ENCODE measurements around the gene FKBP2.

The FKBP2 gene

DNA sequence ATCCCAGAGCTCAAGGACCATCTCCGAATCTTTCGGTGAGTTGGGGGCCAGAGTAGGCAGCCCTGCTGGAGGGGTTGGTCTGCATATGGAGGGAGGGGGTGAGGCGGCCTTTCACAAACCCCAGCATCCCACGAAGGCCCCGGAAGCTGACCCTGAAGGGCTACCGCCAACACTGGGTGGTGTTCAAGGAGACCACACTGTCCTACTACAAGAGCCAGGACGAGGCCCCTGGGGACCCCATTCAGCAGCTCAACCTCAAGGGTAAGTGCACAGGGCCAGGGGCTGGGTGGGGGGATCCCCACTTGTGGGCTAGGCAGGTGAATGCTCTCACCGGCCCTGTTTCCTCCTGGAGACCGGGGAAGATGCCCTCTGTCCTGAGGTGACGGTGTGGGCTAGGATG is 21.1 kb upstream of the FKBP2 start:
- DNase-seq, result no peak

DNA sequence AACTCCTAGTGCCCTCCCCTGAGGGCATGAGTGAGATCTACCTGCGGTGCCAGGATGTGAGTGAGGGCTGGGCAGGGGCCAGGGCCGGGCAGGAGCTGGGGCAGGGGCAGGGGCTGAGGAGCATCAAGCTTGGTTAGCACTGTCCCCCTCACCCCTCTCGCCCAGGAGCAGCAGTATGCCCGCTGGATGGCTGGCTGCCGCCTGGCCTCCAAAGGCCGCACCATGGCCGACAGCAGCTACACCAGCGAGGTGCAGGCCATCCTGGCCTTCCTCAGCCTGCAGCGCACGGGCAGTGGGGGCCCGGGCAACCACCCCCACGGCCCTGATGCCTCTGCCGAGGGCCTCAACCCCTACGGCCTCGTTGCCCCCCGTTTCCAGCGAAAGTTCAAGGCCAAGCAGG is 20.6 kb upstream of the FKBP2 start:
- no peak for DNase-seq

DNA sequence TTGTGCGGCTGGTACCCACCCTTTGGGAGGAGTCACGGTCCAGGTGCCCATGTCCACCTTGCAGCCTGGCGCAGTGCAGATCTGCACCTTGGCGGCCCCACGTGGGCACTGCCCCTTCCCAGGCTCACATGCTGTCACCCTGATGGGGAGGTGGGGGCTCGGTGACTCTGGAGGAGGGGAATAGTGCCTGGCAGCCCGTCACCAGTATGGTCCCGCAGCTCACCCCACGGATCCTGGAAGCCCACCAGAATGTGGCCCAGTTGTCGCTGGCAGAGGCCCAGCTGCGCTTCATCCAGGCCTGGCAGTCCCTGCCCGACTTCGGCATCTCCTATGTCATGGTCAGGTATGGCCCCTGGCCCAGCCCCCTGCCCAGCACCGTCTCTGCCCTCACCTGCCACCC is 20.1 kb upstream of the FKBP2 start:
- no peak for DNase-seq

DNA sequence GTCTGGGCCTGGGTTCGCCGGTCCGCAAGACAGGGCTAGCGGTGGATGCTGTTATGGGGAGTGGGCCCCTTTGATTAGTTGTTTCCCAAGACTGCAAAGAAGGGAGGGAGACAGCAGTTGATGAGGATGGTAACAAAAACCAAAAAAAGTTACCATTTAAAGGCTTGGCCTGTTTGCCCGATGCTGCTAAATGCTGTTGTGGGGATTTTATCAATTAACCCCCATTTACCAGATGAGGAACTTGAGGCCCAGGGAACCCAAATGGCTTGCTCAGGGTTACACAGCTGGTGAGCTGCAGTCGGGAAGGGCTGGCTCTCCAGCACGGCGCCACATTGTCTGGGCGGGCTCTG is 18.3 kb upstream of the FKBP2 start:
- DNase-seq, result no peak

DNA sequence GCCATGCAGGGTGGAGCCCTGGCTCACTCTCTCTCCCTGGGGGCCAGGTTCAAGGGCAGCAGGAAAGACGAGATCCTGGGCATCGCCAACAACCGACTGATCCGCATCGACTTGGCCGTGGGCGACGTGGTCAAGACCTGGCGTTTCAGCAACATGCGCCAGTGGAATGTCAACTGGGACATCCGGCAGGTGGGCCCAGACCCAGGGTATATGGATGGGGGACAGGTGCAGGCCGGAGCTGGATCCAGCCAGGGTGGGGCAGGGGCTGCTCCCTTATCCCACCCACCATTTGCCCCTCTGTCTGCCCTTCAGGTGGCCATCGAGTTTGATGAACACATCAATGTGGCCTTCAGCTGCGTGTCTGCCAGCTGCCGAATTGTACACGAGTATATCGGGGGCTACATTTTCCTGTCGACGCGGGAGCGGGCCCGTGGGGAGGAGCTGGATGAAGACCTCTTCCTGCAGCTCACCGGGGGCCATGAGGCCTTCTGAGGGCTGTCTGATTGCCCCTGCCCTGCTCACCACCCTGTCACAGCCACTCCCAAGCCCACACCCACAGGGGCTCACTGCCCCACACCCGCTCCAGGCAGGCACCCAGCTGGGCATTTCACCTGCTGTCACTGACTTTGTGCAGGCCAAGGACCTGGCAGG is 17.8 kb upstream of the FKBP2 start:
- peak; percentile 22 for DNase-seq

DNA sequence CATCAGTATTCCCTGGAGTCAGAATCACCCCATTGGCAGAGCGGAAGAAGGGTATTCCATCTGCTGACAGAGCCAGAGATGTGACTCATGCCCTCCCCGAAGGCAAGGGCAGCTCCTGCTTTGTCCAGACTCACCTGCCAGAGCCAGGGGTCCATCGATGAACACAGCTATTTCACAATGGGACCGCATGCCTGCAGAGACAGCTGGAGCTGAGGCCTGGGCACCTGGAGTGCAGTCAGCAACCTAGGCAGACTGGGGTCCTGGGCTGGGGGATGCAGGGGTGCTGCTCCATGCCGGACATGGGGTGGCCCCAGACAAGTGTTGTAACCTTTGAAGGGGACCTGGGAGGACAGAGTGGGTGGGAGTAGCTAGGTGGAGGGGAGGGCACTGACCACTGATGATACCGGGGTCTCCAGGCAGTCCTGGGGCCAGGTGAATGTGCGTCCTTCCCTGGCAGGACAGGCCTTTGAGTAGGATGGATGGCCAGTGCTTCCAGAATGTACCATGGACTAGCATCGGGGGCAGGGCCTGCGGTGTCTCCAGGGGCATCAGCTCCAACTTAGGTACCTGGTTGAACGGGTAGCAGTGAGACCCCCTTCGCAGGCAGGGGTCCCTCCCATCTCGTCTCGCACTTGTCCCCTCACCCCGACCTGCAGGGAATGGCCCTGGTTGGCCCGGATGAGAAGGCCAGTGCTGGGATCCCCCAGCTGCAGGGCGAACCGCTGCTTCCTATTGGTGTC is 16.6 kb upstream of the FKBP2 start:
- no peak for DNase-seq

DNA sequence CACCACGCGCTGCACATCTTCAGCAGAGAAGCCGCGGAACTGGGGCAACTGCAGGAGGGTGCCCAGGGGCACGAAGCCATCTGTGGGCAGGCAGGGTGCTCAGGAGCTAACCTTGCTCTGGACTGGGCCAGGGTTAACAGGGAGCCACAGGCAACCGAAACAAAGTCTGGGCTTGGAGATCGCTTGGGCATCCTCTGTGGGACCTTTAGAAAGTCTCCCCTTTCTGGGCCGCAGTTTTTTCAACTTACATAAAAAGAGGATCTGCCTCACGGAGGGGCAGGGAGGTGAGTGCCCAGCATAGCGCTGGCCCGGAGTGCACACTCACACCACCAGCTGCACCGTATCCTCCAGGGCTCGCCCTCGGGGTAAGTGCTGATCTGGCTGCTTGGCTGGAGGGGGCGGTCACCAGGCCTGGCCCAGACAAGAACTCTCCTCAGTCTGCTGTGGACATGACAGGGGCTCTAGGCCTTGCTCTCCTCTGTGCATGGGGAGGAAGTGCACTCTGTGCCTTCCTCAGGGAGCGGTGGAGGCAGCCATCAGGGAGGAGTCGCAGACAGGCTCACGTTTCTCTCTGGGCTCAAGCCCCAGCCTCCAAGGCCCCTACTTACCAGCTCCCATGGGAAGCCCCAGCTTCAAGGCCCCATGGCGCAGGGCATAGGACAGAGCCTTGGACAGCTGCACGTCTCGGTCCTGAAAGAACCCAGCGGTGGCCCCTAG is 15.8 kb upstream of the FKBP2 start:
- no peak for DNase-seq

DNA sequence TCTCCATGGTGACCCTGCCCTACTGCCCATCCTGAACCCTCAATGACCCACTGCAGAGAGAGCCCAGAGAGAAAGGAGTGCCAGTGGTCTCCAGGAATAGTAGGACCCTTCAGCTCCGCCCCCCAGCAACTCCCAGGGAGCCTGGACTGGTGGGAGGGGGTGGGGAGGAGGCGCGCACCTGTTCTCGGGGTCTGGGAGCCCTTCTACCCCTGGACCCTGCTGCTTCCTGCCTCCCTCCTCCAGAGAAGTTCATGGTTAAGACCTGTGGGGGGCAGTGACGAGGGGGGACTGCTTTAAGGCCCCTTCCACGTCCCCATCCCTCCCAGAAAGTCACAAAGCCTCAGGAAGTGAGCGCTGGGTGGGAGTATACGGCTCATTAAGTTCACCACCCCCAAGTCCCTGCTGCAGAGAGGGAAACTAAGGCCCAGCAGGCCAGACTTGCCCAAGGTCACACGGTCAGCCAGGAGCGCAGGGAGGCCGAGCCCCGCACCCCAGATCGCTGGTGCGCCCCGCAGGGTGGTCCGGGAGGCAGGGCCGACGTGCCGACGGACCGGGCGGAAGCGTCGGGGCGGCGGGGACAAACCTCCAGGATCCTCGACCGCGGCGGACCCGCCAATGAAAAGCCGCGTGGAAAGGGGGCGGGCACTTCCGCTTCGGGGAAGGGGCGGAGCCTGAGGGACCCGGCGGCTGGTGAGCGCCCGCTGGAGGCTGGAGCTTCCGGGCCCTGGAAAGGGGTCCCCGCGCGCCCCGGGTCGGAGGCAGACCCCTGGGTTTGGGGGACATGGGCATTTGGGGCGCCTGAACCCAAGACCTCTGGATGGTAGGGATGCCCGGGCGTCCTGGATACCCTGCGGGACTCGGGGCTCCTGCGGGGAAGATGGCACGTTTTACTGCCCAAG is 15.0 kb upstream of the FKBP2 start, which contains the start of the genes NUDT22 and TRPT1:
Gene NUDT22 (plus strand): TSS at position 667 of the 899 bp plus-strand sequence. CDS start 379 bp downstream, outside the sequence.
Gene TRPT1 (minus strand): TSS at position 579 of the 899 bp plus-strand sequence. CDS start 326 bp downstream, at position 253.
- peak; percentile 25 for DNase-seq

DNA sequence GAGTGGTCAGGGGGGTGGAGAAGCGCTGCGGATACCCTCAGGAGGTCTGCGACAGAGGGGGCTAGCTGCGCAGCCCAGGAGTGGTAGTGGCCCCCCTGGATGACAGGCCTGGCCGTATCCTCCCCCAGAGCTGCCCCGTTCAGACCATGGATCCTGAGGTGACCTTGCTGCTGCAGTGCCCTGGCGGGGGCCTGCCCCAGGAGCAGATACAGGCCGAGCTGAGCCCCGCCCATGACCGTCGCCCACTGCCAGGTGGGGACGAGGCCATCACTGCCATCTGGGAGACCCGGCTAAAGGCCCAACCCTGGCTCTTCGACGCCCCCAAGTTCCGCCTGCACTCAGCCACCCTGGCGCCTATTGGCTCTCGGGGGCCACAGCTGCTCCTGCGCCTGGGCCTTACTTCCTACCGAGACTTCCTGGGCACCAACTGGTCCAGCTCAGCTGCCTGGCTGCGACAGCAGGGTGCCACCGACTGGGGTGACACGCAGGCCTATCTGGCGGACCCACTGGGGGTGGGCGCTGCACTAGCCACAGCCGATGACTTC is 14.3 kb upstream of the FKBP2 start:
- peak; percentile 54 for DNase-seq

DNA sequence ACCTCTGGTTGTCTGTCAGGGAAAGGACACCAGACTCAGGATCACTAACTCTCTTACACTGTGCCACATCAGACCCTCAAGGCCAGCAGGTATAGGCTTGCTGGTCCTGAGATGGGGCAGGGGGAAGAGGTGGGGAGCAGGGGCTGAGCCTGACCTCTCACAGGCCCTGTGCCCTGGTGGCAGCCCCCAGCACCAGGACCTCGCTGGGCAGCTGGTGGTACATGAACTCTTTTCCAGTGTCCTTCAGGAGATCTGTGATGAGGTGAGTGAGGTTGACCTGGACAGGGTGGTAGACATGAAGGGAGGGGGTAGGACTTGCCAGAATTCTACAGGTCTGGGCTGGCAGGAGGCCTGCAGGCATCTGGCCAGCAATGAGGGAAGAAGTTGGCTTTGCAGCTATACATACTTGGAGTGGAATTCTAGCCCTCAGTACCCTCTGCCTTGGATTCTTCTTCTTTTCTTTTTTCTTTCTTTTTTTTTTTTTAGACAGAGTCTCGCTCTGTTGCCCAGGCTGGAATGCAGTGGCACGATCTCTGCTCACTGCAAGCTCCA is 13.4 kb upstream of the FKBP2 start:
- no peak for DNase-seq

DNA sequence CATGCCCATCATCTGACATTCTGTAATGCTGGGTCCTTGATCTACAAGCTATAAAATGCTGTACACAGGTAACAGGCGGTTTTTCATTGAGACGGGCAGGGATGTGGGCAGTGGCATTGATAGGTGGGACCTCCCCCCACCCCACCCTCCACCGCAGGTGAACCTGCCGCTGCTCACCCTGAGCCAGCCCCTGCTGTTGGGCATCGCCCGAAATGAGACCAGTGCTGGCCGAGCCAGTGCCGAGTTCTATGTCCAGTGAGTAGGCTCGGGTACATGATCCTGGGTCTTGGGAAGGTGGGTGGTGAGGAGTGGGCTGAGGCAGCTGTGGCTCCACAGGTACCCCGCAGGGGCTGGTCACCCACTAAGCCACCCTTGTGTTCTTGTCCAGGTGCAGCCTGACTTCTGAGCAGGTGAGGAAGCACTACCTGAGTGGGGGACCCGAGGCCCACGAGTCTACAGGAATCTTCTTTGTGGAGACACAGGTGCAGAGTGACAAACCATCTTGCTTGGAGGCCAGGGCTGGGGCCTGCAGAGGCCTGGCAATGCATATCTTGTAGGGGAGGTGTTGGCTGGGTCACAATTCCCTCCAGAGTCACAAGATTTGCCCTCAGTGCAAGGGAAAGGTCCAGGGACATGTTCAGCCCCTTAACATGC is 11.7 kb upstream of the FKBP2 start:
- no peak for DNase-seq

DNA sequence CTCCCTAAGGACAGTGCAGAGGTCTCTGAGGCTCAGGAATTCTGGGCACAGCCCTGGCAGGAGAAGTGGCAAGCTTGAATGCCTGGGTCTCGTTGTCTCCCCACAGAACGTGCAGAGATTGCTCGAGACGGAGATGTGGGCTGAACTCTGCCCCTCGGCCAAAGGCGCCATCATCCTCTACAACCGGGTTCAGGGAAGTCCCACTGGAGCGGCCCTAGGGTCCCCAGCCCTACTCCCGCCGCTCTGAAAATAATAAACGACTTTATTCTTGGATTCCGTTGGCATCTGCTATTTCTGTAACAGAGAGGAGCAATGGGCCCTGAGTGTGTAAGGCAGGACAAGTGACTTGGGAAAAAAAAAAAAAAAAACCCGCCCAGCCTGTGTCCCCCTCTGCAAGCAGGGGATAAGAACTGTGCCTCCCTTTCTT is 11.1 kb upstream of the FKBP2 start:
- DNase-seq, result no peak

DNA sequence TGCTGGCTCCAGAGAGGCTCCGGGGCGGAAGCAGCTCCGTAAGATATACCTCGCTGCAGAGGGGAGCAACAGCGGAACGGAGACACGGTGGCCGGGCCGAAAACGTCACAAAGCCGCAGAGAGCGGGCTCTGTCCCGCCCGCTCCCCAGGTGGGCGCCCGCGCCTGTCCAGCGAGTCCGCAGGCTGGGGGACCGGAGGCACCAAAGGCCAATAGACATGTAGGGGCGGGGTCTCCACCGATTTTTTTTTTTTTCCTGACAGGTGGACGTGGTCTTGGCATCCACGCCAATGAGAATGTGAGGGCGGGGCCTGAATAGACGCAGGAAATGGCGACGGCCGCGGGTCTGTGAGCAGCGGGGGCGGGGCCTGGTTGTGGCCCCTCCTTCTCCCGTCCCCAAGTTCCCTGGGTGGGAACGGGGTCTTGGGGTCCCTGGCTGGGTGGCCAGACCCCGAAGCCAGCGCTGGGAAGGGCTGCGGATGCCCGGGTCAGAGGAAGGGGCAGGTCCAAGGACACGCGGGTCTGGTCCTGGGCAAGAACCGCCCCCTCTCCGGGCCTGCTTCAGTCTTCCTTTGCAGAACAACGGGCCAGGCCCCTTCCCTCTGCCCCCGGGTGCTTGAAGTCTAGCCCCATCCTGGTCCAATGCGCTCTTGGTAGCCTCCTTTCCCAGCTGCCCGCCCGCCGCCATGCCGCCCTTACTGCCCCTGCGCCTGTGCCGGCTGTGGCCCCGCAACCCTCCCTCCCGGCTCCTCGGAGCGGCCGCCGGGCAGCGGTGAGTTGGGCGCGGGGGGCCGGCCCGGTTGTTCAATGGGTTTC is 10.5 kb upstream of the FKBP2 start, which contains the start of gene DNAJC4:
Gene DNAJC4 (plus strand): TSS at position 378 of the 814 bp plus-strand sequence. CDS start 307 bp downstream, at position 685.
- DNase-seq, result peak; percentile 64

DNA sequence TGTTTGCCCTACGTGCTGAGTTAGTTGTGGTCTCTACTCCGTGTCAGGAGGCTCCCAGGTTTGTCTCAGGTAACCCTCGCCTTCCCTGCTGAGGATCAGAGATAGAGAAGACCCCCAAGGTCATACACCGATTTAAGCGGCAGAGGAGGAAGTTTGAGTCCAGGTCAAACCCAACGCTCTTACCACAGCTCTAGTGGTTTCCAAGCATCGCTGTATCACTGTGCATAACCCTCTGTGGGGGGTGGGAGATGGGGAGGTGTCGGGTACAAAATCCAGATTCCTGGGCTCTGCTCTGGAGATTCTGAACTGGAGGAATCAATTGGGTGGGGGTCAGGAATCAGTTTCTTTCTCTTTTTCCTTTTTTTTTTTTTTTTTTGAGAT is 9.9 kb upstream of the FKBP2 start:
- DNase-seq, result no peak

DNA sequence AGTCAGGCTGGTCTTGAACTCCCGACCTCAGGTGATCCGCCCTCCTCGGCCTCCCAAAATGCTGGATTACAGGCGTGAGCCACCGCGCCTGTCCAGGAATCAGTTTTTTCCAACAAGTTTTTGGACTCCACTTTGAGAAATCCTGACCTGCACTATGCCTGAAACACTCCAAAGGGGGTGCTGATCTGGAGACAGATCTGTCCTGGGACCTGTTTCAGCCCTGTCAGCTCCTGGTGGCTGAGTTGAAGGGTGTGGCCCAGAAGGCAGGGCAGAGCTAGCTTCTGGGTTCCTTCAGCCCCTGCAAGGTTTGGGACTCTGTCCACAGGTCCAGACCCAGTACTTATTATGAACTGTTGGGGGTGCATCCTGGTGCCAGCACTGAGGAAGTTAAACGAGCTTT is 9.3 kb upstream of the FKBP2 start:
- DNase-seq, result no peak

DNA sequence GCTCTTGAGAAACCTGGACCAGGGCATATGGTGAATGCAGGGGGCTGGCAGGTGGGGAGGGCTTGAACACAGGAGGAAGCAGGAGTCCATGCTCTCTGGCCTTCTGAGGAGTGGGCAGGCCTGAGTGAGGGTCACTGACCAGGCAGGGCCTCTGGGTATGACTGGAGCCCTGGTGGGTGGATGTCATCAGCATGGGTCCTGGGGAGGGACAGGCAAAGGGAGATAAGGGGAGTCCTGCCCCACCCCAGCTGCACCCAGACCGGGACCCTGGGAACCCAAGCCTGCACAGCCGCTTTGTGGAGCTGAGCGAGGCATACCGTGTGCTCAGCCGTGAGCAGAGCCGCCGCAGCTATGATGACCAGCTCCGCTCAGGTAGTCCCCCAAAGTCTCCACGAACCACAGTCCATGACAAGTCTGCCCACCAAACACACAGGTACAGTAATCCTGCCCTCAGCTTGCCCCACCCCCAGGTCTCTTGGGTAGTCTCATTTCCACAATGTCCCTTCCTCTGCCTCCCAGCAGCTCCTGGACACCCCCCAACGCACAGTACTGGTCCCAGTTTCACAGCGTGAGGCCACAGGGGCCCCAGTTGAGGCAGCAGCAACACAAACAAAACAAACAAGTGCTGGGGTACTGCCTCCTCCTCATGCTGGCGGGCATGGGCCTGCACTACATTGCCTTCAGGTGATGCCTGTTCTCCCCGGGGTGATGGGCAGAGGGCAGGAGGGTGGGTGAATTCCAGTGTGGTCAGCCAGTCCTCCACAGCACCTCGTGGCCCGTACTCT is 8.5 kb upstream of the FKBP2 start:
- no peak for DNase-seq

DNA sequence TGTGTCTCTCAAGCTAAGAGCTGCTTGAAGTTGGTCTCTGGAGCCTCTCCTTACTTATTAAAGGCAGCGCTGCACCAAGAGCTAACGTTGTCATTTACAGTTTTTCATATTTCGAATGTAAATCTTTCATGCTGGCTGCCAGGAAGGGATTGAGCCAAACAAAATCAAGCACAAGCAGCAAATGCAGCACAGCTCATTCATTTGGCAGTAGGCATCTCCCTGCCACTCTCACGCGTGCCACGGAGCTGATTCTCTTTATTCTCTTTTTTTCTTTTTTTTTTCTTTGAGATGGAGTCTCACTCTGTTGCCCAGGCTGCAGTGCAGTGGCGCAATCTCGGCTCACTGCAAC is 8.0 kb upstream of the FKBP2 start:
- DNase-seq, result no peak

DNA sequence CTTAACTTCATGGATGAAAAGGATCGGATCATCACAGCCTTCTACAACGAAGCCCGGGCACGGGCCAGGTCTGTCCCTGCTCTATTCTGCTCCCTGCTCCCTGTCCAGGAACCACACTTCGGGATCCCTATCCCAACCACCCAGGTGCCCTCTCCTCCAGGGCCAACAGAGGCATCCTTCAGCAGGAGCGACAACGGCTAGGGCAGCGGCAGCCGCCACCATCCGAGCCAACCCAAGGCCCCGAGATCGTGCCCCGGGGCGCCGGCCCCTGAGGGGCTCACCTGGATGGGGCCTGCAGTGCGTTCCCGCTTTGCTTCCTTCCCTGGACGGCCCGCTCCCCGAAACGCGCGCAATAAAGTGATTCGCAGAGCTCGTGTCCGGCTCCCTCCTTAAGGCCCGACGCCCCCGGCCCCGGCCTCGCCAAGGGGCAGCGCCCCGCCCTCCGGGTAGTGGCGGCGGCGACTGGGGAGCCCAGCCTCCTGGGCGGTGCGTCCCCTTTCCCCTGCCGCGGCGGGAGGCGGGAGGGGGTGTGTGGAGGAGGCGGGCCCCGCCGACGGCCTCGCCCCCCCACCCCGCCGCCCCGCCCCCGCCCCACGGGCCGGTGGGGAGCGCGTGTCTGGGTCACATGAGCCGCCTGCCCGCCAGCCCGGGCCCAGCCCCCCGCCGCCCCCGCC is 6.8 kb upstream of the FKBP2 start, which contains the start of gene VEGFB:
Gene VEGFB (plus strand): TSS at position 672 of the 674 bp plus-strand sequence. CDS start 250 bp downstream, outside the sequence.
- DNase-seq, result no peak

All from NCI-H524 treated with DMSO at 0.1 percent for 48 hours (cell line).